Measurements from ENCODE around the gene MMS19. TPM values are rescaled to one million over a fixed set of nuclear protein-coding genes. Genes with fewer than 3 reads are reported as not detected.

Gene MMS19
- total RNA-seq, 1 experiment from 2014 or later = 42.4 TPM

DNA sequence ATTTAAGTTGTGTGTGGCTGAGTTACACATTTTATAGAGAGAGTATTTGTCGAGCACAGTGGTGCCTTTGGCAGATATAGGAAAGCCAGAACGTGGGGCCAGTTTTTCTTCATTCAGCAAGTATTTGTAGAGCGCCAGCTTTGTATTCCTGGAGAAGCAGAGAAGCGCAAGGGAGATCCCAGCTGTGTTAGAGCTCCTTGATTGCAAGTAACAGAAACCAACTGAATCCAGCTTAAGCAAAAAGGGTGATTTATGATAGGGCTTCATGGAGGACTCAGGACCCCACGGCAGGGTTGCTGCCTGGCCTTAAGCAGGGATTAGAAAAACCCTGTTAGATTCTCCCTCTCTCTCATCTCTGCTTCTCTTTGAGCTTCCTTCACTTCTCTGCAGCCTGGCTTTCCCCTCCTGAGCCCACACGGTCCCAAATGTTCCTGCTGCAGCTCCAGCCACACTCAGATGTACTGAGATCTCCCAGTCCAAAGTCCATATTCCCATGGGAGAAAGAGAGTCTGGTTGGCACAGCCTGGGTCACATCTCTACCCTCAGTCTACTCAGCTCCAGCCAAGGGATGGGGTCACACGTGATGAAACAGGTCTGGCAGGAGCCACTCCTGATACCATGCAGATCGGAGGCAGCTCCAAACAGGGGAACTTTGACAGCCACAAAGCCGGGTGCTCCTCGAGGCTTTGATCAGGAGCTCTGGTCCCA is 17.2 kb upstream of the MMS19 start:
- peaks cover 8% of the 10 kb centered on the region for H3F3A ChIP-seq (ENCODE audit: insufficient read depth, low read depth)
- TF ChIP-seq, protein P1, sequence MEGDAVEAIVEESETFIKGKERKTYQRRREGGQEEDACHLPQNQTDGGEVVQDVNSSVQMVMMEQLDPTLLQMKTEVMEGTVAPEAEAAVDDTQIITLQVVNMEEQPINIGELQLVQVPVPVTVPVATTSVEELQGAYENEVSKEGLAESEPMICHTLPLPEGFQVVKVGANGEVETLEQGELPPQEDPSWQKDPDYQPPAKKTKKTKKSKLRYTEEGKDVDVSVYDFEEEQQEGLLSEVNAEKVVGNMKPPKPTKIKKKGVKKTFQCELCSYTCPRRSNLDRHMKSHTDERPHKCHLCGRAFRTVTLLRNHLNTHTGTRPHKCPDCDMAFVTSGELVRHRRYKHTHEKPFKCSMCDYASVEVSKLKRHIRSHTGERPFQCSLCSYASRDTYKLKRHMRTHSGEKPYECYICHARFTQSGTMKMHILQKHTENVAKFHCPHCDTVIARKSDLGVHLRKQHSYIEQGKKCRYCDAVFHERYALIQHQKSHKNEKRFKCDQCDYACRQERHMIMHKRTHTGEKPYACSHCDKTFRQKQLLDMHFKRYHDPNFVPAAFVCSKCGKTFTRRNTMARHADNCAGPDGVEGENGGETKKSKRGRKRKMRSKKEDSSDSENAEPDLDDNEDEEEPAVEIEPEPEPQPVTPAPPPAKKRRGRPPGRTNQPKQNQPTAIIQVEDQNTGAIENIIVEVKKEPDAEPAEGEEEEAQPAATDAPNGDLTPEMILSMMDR (conservative IDR thresholded peaks at IDR 0.05) = no peak
- TF ChIP-seq EZH2 (IDR thresholded peaks at IDR 0.05; ENCODE audit: low read depth) = no peak
- no peaks in the 10 kb centered on the region for H3K9me3 ChIP-seq (ENCODE audit: insufficient read depth, low read depth)
- H3K4me3 ChIP-seq = no peak overlapping the region
- no peaks in the 10 kb centered on the region for H4K20me1 ChIP-seq (ENCODE audit: insufficient read depth)
- BruUV-seq (replicated peaks) = no TSS peak
- H3K9me2 ChIP-seq (ENCODE audit: insufficient read depth) = no peaks in the 10 kb centered on the region
- H3K4me2 ChIP-seq = no peak overlapping the region
- H2AFZ ChIP-seq = no peak overlapping the region
- ChIA-PET POLR2A (ENCODE audit: unreplicated experiment) (no interaction called here), CTCF (no interaction called here)
- H3K79me2 ChIP-seq (ENCODE audit: low read depth) = 0 out of 2 replicates have a peak, but pooled peaks cover 4% of the 10 kb centered on the region
- no peaks in the 10 kb centered on the region for H3K36me3 ChIP-seq (ENCODE audit: low read depth)
- no peaks in the 10 kb centered on the region for H3K27me3 ChIP-seq (ENCODE audit: insufficient read depth, low read depth)
- H3K27ac ChIP-seq = no peak overlapping the region
- peaks cover 23% of the 10 kb centered on the region for H3K4me1 ChIP-seq (replicated peaks; ENCODE audit: insufficient read depth)
- intact Hi-C loops (cut with micrococcal nuclease; ENCODE audit: unreplicated experiment) = no loop called here
- DNase-seq = no peak

DNA sequence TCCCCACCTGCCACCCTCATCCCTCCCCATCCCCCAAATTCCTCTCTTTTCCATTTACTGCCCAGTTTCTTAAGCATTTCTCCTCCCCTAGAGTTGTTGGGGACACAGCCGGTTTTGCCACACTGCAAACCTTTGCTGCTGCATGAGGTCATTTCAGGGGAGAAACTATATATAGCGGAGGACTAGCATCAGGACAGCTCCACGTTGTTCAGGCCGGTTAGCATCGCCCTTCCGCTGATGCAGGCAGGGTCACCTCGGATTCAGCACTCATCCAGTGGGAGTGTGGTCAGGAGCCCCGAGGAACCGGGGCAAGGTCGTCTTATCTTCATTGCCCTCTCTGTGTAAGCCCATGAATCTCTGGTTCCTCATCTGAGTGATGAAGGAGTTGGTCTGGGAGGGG is 16.1 kb upstream of the MMS19 start:
- Histone ChIP-seq H3K27me3 (ENCODE audit: insufficient read depth, low read depth) (no peaks in the 10 kb centered on the region), H3K36me3 (ENCODE audit: low read depth) (no peaks in the 10 kb centered on the region), H3K9me2 (ENCODE audit: insufficient read depth) (no peaks in the 10 kb centered on the region), H3K4me2 (no peak overlapping the region), H3K79me2 (ENCODE audit: low read depth) (no peaks in the 10 kb centered on the region), H4K20me1 (ENCODE audit: insufficient read depth) (no peaks in the 10 kb centered on the region), H2AFZ (no peak overlapping the region), H3F3A (ENCODE audit: insufficient read depth, low read depth) (peaks cover 8% of the 10 kb centered on the region), H3K27ac (no peak overlapping the region), H3K4me3 (no peak overlapping the region), H3K9me3 (ENCODE audit: insufficient read depth, low read depth) (no peaks in the 10 kb centered on the region), H3K4me1 (replicated peaks; ENCODE audit: insufficient read depth) (peaks cover 18% of the 10 kb centered on the region)
- POLR2A ChIA-PET (ENCODE audit: unreplicated experiment) = no interaction called here
- TF ChIP-seq, protein P1 (conservative IDR thresholded peaks at IDR 0.05) = no peak
- no peak for TF ChIP-seq EZH2 (IDR thresholded peaks at IDR 0.05; ENCODE audit: low read depth)
- CTCF ChIA-PET = no interaction called here
- no TSS peak for BruUV-seq (replicated peaks)
- intact Hi-C loops (cut with micrococcal nuclease; ENCODE audit: unreplicated experiment) = no loop called here
- no peak for DNase-seq

DNA sequence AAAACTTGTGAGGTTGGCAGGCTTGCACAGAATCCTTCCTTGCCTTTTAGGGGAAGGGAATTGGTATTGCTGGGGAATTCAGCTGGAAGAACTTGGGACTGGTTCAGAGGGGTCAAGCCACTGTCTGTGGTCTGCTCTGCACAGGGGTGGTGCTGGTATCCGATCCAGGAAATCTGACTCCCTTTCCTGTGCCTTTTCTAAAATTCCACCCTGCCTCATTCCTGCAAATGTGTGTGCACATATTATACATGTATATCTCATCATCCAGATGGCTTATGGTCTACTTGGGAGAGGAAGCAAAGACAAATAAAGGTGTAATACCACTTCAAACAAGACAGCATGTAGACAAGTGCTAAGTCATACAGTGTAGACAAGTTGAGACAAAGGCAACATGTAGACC is 14.8 kb upstream of the MMS19 start:
- CTCF ChIA-PET = no interaction called here
- BruUV-seq (replicated peaks) = no TSS peak
- H4K20me1 ChIP-seq (ENCODE audit: insufficient read depth) = no peaks in the 10 kb centered on the region

More for the DNA sequence above, 14.8 kb upstream of the MMS19 start:
- H3K9me2 ChIP-seq (ENCODE audit: insufficient read depth) = no peaks in the 10 kb centered on the region
- intact Hi-C loops (cut with micrococcal nuclease; ENCODE audit: unreplicated experiment) = no loop called here
- peaks cover 4% of the 10 kb centered on the region; the same call in 1 of the 2 replicates for H3F3A ChIP-seq (ENCODE audit: insufficient read depth, low read depth)
- POLR2A ChIA-PET (ENCODE audit: unreplicated experiment) = no interaction called here
- no peaks in the 10 kb centered on the region for H3K36me3 ChIP-seq (ENCODE audit: low read depth)
- no peak overlapping the region for H3K4me2 ChIP-seq
- TF ChIP-seq, protein P1 (conservative IDR thresholded peaks at IDR 0.05) = no peak
- no peak for TF ChIP-seq EZH2 (IDR thresholded peaks at IDR 0.05; ENCODE audit: low read depth)
- no peak overlapping the region for H2AFZ ChIP-seq
- no peaks in the 10 kb centered on the region for H3K9me3 ChIP-seq (ENCODE audit: insufficient read depth, low read depth)
- H3K4me1 ChIP-seq (replicated peaks; ENCODE audit: insufficient read depth) = peaks cover 5% of the 10 kb centered on the region
- H3K79me2 ChIP-seq (ENCODE audit: low read depth) = no peaks in the 10 kb centered on the region
- H3K27me3 ChIP-seq (ENCODE audit: insufficient read depth, low read depth) = no peaks in the 10 kb centered on the region
- H3K4me3 ChIP-seq = no peak overlapping the region
- DNase-seq = no peak
- no peak overlapping the region for H3K27ac ChIP-seq

Data from PC-9 (cell line).